Fibroblast of lung (primary cell): ENCODE measurements around the gene CD248. TPM values are rescaled to one million over a fixed set of nuclear protein-coding genes. Genes with fewer than 3 reads are reported as not detected.

Source experiments
- DNase-seq, 2 donors: peaks; one replicate each; pipeline versions ENCODE4 v3.0.0 to v3.0.0-alpha.2; 2010; ENCODE audit warnings: low read depth in 2 of 2
- H2AFZ ChIP-seq: 2 replicates; pipeline ENCODE4 v1.5.1; 2012; ENCODE audit warnings: low read length, control low read depth, inconsistent platforms
- H3K27ac ChIP-seq: 2 replicates; pipeline ENCODE4 v1.5.1; 2011; ENCODE audit warnings: low read length, control low read depth; ENCODE audit not compliant: insufficient read depth
- H3K27me3 ChIP-seq: 2 replicates; pipeline ENCODE4 v1.5.1; 2011; ENCODE audit warnings: mild to moderate bottlenecking, low read length; ENCODE audit not compliant: control insufficient read depth, insufficient read depth
- H3K36me3 ChIP-seq: 2 replicates; pipeline ENCODE4 v1.5.1; 2011; ENCODE audit warnings: low read length; ENCODE audit not compliant: control insufficient read depth, insufficient read depth
- H3K4me1 ChIP-seq: 2 replicates; pipeline ENCODE4 v1.5.1; 2011; ENCODE audit warnings: low read length; ENCODE audit not compliant: control insufficient read depth, insufficient read depth; ENCODE audit errors: extremely low read depth
- H3K4me2 ChIP-seq: 2 replicates; pipeline ENCODE4 v1.5.1; 2011; ENCODE audit warnings: low read length, control low read depth; ENCODE audit not compliant: insufficient read depth; ENCODE audit errors: extremely low read depth
- H3K4me3 ChIP-seq, 4 experiments: fragments of 200-600 bp in 1 of 4; sonication (generic) in 1 of 4; replicated peaks in 1 of 4; 2 replicates each; pipeline ENCODE4 v1.5.1; 2011 to 2016; ENCODE audit warnings: low read length in 4 of 4, low read depth in 3 of 4, mild to moderate bottlenecking in 3 of 4, control low read depth in 2 of 4, inconsistent platforms in 1 of 4, mixed read lengths in 1 of 4; ENCODE audit not compliant: insufficient read depth in 1 of 4; ENCODE audit errors: control extremely low read depth in 1 of 4
- H3K79me2 ChIP-seq: 2 replicates; pipeline ENCODE4 v1.5.1; 2012; ENCODE audit warnings: mild to moderate bottlenecking, low read length, inconsistent platforms; ENCODE audit not compliant: control insufficient read depth, insufficient read depth
- H3K9ac ChIP-seq: 2 replicates; pipeline ENCODE4 v1.5.1; 2011; ENCODE audit warnings: mild to moderate bottlenecking, low read length, control low read depth; ENCODE audit not compliant: insufficient read depth
- H3K9me3 ChIP-seq: 2 replicates; pipeline ENCODE4 v1.5.1; 2012; ENCODE audit warnings: low read depth, low read length; ENCODE audit not compliant: control insufficient read depth, insufficient read depth
- H4K20me1 ChIP-seq: 2 replicates; pipeline ENCODE4 v1.5.1; 2011; ENCODE audit warnings: low read length; ENCODE audit not compliant: control insufficient read depth, insufficient read depth; ENCODE audit errors: extremely low read depth
- EZH2 ChIP-seq: IDR thresholded peaks from 2 replicates; pipeline ENCODE4 v1.5.1; 2012; ENCODE audit warnings: low read length, control low read depth, mild to moderate bottlenecking; ENCODE audit errors: missing control alignments
- polyA plus RNA-seq, 2 donors: library from polyadenylated mRNA; depleted of rRNA in 1 of 2; stranded (reverse) in 1 of 2; unstranded in 1 of 2; fragments of >200 nt; gene quantifications; 2 replicates each; pipeline ENCODE4 v1.2.1, GENCODE V29; 2011 to 2012; ENCODE audit warnings: missing spikeins in 1 of 2
- total RNA-seq: library from RNA; depleted of rRNA; stranded (reverse); fragments of >200 nt; gene quantifications from 2 replicates; pipeline ENCODE4 v1.2.1, GENCODE V29; 2014
- TF ChIP-seq, protein P1 (sequence below), 2 donors: IDR thresholded peaks in 1 of 2; conservative IDR thresholded peaks in 1 of 2; 1 replicate in 1 of 2; 2 replicates in 1 of 2; pipeline ENCODE4 v1.5.1; 2011 to 2012; ENCODE audit warnings: low read length in 2 of 2, control low read depth in 1 of 2, inconsistent platforms in 1 of 2, low read depth in 1 of 2, mild to moderate bottlenecking in 1 of 2

Gene CD248
- total and polyA plus RNA-seq, 2 donors (not counting 1 experiment from before 2014, with no cell fraction given): 95.6 to 132 TPM

DNA sequence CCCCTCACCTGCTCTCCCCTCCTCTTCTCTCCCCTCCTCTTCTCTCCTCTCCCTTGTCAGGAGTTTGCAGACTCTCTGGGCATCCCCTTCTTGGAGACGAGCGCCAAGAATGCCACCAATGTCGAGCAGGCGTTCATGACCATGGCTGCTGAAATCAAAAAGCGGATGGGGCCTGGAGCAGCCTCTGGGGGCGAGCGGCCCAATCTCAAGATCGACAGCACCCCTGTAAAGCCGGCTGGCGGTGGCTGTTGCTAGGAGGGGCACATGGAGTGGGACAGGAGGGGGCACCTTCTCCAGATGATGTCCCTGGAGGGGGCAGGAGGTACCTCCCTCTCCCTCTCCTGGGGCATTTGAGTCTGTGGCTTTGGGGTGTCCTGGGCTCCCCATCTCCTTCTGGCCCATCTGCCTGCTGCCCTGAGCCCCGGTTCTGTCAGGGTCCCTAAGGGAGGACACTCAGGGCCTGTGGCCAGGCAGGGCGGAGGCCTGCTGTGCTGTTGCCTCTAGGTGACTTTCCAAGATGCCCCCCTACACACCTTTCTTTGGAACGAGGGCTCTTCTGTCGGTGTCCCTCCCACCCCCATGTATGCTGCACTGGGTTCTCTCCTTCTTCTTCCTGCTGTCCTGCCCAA lies 40.7 kb downstream of the CD248 start:
- Histone ChIP-seq H3K4me2 (no peak overlapping the region), H3K79me2 (peaks cover 6% of the 10 kb centered on the region), H3K4me3 (no peak overlapping the region), H2AFZ (no peak overlapping the region), H3K9ac (no peak overlapping the region), H3K9me3 (no peaks in the 10 kb centered on the region), H4K20me1 (peaks cover 1% of the 10 kb centered on the region), H3K36me3 (peaks cover 32% of the 10 kb centered on the region), H3K27me3 (no peaks in the 10 kb centered on the region), H3K27ac (no peak overlapping the region), H3K4me1 (no peaks in the 10 kb centered on the region)
- no peak for TF ChIP-seq EZH2
- TF ChIP-seq, protein P1, sequence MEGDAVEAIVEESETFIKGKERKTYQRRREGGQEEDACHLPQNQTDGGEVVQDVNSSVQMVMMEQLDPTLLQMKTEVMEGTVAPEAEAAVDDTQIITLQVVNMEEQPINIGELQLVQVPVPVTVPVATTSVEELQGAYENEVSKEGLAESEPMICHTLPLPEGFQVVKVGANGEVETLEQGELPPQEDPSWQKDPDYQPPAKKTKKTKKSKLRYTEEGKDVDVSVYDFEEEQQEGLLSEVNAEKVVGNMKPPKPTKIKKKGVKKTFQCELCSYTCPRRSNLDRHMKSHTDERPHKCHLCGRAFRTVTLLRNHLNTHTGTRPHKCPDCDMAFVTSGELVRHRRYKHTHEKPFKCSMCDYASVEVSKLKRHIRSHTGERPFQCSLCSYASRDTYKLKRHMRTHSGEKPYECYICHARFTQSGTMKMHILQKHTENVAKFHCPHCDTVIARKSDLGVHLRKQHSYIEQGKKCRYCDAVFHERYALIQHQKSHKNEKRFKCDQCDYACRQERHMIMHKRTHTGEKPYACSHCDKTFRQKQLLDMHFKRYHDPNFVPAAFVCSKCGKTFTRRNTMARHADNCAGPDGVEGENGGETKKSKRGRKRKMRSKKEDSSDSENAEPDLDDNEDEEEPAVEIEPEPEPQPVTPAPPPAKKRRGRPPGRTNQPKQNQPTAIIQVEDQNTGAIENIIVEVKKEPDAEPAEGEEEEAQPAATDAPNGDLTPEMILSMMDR (conservative IDR thresholded peaks at IDR 0.05 in 1 of 2, IDR thresholded peaks at IDR 0.05 in 1 of 2; ENCODE audit: low read depth in 1 of 2, low read length in 2 of 2): no peak
- no peak for DNase-seq

DNA sequence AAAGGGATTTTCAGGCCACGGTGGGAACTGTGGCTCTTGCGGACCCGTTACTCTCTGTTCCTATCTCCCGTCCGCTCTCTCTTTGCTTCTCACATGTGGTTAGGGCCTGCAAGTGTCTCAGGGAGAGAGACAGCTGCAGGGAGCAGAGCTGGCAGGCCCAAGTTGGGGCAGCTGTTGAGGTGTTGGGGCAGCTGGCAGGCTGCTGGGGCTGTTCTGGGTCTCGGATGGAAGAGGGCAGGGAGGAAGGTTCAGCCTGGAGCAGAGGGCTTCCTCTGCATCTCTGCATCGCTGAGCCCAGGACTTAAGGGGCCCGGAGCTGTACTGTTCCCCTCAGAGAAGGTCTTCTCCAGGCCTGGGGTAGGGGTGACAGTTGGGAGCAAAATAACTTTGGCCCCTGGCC lies 41.4 kb downstream of the CD248 start:
- TF ChIP-seq, protein P1 (conservative IDR thresholded peaks at IDR 0.05 in 1 of 2, IDR thresholded peaks at IDR 0.05 in 1 of 2; ENCODE audit: low read depth in 1 of 2, low read length in 2 of 2): no peak
- TF ChIP-seq EZH2: no peak
- peaks cover 32% of the 10 kb centered on the region for H3K36me3 ChIP-seq
- no peaks in the 10 kb centered on the region for H4K20me1 ChIP-seq
- no peak overlapping the region for H3K27ac ChIP-seq
- peaks cover 13% of the 10 kb centered on the region for H3K79me2 ChIP-seq
- H3K9ac ChIP-seq: no peak overlapping the region
- no peaks in the 10 kb centered on the region for H3K4me1 ChIP-seq
- no peak overlapping the region for H2AFZ ChIP-seq
- H3K9me3 ChIP-seq: no peaks in the 10 kb centered on the region
- no peak overlapping the region for H3K4me3 ChIP-seq
- DNase-seq: no peak
- H3K27me3 ChIP-seq: no peaks in the 10 kb centered on the region
- H3K4me2 ChIP-seq: no peak overlapping the region

DNA sequence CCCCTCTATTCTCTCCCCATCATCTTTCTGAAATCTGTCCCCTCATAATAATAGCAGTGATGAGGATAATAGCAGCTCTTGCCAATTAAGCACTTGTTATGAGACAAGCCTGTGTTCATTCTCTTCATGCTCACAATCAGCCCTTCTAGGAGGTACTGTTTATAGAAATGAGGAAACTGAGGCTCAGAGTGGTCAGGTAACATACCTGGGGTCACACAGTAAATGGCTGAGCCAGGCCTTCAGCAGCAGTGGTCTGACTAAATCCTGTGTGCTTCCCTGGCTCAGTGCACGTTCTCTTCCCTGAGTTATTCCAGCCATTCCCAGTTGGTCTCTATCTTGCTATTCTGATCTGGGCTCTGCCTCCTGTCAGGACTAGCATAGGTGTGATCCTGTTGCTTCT lies 42.6 kb downstream of the CD248 start:
- no peak overlapping the region for H2AFZ ChIP-seq

More for the DNA sequence above, 42.6 kb downstream of the CD248 start:
- H3K4me1 ChIP-seq: peaks cover 3% of the 10 kb centered on the region
- peaks cover 32% of the 10 kb centered on the region for H3K36me3 ChIP-seq
- no peak overlapping the region for H3K4me2 ChIP-seq
- no peak for DNase-seq
- no peak for TF ChIP-seq EZH2
- TF ChIP-seq, protein P1 (conservative IDR thresholded peaks at IDR 0.05 in 1 of 2, IDR thresholded peaks at IDR 0.05 in 1 of 2; ENCODE audit: low read depth in 1 of 2, low read length in 2 of 2): no peak
- H3K27me3 ChIP-seq: no peaks in the 10 kb centered on the region
- H3K4me3 ChIP-seq: no peak overlapping the region
- H3K27ac ChIP-seq: no peak overlapping the region
- no peaks in the 10 kb centered on the region for H3K9me3 ChIP-seq
- H4K20me1 ChIP-seq: no peaks in the 10 kb centered on the region
- no peak overlapping the region for H3K9ac ChIP-seq
- peaks cover 25% of the 10 kb centered on the region for H3K79me2 ChIP-seq
